NCI-H748 (cell line): Measurements from ENCODE around the gene FST.

ENCODE experiments used
- DNase-seq: peaks from one replicate; lab custom pipeline; 2025; ENCODE audit not compliant: unreplicated experiment; lab: John Stamatoyannopoulos, UW

Gene FST, protein sequence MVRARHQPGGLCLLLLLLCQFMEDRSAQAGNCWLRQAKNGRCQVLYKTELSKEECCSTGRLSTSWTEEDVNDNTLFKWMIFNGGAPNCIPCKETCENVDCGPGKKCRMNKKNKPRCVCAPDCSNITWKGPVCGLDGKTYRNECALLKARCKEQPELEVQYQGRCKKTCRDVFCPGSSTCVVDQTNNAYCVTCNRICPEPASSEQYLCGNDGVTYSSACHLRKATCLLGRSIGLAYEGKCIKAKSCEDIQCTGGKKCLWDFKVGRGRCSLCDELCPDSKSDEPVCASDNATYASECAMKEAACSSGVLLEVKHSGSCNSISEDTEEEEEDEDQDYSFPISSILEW

GRCh38 chr5:53480416-53481158 is at the start of gene FST:
Gene FST, plus strand, starts transcription at chr5:53480629. Its CDS starts 163 bp downstream, at chr5:53480792.
- DNase-seq, result peak; percentile 77

DNA sequence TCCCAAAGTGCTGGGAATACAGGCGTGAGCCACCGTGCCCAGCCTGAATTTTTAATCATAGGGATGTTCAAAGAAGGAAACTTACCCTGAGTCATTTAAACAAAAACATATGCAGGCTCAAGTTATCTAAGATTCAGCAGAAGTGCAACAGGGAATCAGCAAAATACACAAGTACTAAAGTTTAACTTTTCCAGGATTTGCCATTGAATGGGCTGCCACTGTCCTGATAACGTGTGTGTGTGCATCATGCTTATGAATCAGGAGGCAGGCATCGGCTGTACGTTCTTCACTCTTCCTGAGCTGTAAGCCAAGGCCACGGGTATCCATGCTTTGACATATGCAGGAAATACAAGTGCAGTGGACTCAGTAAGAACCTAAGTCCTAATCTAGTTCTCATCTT is 48.8 kb upstream of the FST start:
- no peak for DNase-seq

DNA sequence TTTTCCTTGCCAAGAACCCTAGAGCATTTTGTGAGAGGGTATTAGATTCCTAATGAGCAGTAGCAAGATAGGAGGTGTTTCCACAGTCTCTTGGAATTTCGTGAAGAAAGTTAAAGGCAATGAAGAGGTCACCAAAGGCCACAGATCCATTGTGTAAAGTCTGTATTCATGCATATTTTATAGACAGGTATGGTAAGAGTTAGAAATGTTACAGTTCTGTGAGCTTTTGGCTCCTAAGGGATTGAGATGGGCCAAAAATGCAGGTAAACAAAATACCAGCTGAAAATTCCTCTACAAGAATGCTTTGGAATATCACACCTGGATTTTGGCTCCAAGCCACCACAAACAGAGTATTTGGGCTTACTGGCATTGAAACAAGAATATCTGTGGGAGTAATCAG is 47.4 kb upstream of the FST start:
- DNase-seq, result no peak

DNA sequence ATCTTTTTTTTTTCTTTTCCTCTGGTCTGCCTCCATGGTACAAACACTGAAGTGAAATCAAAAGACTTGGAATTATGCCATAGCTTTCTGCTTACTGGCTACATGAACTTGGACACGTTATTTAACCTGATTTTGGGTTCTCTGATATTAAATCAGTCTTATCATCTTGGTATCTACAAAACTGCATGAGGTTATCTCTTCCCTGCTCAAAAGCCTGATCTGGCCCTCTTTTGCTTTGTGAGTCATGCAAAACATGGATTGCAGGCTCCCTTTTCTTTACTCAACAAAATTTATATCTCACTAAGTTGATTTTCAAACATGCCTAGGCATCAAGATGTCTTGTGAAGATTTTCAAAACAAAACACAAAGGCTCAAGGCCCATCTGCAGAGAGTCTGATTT is 45.9 kb upstream of the FST start:
- DNase-seq, result no peak

GRCh38 chr5:53436480-53437191 is 43.8 kb upstream of the FST start:
- no peak for DNase-seq

DNA sequence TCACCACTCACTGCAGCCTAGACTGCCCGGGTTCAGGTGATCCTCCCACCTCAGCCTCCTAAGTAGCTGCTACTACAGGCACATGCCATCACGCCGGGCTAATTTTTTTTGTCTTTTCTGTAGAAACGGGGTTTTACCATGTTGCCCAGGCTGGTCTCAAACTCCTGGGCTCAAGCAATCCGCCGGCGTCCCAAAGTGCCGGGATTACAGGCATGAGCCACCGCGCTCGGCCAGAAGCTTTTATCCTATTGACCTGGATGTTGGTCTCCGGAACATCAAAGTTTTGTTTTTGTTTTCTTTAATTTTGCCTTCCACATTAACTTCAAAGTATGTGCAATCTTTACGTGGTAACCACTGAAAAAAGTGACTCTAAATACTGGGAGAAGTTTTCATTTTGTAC is 42.4 kb upstream of the FST start:
- no peak for DNase-seq

DNA sequence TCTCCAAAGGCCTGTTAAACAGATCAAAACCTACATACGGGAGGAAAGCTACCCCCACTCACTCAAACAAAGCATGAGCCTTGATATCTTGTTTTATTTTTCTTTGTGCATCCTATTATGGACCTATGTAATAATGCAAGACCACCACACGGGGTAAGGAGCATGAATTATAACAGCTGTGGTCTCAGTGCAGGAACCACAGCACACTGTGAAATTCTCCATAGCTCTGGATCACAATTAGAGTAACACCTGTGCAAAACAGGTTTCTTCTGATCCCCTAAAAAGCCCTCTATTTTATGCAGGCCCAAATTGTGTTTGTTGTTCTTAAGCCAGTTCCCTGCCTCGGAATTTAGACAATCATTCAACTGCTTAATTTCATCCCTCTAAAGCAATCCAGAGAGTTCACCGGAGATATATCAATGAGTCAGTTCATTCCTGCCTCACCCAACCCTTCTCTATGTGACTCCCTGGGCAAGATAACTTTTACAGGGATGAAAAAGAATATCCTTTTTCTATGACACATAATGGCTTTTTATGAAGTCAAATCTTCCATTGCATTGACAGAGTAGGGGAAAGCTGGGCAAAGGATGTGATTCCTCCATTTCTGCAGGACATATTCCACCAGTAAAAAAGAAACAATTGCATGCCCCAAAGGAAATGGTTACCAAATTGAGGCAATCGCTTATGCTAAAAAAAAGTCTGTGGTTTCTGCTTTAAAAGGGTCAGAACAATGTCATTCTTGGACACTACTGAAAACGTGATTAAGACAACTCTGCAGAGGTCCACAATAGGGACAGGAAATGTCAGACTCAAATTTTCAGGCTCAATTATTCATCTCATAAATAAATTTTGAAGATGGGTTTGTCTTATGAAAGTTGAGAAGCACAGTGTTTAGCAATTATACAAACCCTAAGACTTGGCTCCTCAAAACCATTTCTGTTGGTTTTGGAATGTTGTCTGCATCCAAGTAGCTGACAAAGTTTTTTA is 41.6 kb upstream of the FST start:
- no peak for DNase-seq

GRCh38 chr5:53442961-53443360 is 37.5 kb upstream of the FST start:
- DNase-seq, result no peak

DNA sequence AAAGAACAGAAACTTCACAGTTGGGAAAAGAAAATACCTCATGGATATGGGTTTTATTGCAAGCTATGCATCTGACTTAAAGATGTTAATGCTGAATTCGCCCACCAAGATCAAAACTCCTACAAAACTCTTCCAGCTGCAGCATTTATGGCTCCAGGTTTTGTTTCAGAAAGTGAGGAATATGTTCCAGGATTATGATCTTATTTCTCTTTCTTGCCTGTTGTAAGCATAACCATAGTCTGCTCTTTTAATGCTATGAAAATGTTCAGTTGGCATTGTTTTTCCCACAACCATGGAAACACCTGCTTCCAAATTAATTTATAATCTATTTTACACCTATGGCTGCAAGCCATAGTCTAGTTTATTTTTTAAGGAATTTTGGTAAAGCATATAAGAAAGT is 34.9 kb upstream of the FST start:
- no peak for DNase-seq

GRCh38 chr5:53446908-53447307 is 33.5 kb upstream of the FST start:
- DNase-seq, result no peak

DNA sequence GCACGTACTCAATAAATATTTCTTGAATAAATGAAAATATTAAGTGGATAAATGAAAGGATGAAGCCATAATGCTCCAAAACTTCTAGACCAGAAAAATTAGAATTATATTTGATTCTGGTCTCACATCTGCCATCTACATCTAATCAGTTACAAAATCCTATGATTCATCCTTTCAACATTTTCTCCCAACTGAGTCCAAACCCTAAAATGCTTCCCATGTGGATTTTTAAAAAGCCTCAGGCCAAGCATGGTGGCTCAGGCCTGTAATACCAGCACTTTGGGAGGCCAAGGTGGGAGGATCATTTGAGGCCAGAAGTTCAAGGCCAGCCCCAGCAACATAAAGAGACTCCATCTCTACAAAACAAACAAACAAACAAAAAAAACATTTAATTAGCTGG is 31.6 kb upstream of the FST start:
- no peak for DNase-seq

- DNase-seq, result peak; percentile 44
These were observed 26.3 kb upstream of the FST start for GRCh38 chr5:53453898-53454718.

- DNase-seq, result no peak
These were observed 25.8 kb upstream of the FST start for GRCh38 chr5:53454719-53455000.

- DNase-seq, result no peak
These were observed 24.1 kb upstream of the FST start for GRCh38 chr5:53456366-53456765.

DNA sequence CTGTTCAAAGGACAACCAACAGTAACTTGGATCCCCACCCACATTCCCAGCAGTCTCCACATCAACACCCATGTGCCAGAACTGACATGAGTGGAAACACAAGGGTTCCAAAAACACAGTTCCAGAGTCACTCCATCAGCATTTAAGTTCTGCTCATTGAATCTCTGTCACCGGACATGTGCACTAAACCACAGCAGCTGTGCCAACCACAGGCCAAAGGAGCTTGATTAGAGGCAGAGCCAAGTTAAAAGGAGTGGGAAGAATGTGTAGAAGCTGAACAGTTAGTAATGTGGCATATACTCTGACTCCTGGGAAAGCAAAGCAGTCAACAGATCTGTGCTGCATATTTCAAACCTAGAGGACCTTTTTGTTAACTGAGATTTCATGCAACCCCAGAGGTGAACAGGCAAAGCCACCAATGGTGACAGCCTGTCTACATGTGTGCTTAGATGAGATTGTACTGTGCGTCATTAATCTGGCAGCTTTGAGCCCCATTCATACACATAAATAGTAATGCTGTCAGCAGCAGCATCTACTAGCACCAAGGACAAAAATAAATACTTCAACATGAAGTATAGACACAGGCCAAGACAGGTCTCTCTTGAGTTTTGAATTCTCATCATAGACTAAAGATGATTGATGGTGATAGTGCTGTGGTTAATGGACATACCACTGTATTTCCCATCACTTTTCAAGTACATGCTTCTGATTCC is 16.4 kb upstream of the FST start:
- DNase-seq, result no peak

- DNase-seq, result no peak
These were observed 15.7 kb upstream of the FST start for GRCh38 chr5:53464722-53465121.

DNA sequence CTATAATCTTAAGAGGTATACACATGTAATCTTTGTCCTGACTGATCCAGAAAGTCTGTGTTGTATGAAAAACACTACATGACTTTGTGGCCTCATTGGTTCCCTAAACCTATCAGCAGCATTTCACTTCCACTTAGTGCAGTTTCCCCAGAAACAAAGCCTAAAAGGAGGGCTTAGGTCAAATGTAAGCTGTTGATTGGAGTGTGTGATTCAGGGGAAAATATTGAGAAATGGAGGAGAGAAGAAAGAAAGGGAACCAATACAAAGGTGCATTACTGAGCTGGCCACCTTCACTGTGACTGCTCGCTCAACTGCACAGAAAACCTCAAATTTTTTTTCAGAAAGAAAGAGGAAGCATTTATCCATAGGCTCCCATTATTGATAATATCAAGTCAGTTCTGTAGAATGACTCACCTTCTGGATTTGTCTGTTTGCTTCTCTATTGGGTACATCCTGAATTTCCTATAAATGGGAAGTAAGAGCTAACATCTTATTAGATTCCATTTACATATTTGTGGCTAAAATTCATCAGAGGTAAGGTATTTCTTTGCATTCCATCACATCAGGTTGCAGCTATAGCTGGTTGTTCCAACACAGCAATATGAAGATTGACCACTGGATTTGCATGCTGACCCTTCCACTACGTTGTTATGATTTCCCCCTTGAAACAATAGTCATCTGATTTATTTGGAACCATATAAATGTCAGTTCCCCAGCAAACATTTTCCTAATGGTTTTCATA is 10.3 kb upstream of the FST start:
- no peak for DNase-seq

GRCh38 chr5:53472279-53472678 is 8.2 kb upstream of the FST start:
- DNase-seq, result no peak
